Kidney (tissue), 14 donors: ENCODE data around the gene GCK. TPM values are rescaled to one million over a fixed set of nuclear protein-coding genes. Genes with fewer than 3 reads are reported as not detected.
"Not testable (repeated sequence)": the region's sequence is repeated elsewhere in the genome, so short reads cannot be mapped to it uniquely, and the experiment has no call there.

Source experiments
- DNase-seq, 5 donors: peaks; one replicate each; pipeline ENCODE4 v3.0.0-alpha.2; 2013 to 2020
- FAIRE-seq: peaks from 2 replicates; lab custom pipeline; 2012; peaks lifted over from hg19 to GRCh38; lab: Jason Lieb, UNC
- H3K27ac ChIP-seq, 2 donors: one replicate each; pipeline ENCODE4 v1.7.0; 2013; ENCODE audit warnings: low read depth in 2 of 2, low read length in 2 of 2, inconsistent platforms in 1 of 2
- H3K27me3 ChIP-seq: one replicate; pipeline ENCODE4 v1.7.1; 2013; ENCODE audit warnings: low read length, inconsistent platforms; ENCODE audit not compliant: control insufficient read depth, insufficient read depth
- H3K36me3 ChIP-seq, 3 donors: one replicate each; pipeline versions ENCODE4 v1.7.0 to v1.7.1; 2013; ENCODE audit warnings: low read length in 3 of 3, control low read depth in 1 of 3, inconsistent platforms in 1 of 3; ENCODE audit not compliant: insufficient read depth in 3 of 3, control insufficient read depth in 2 of 3
- H3K4me1 ChIP-seq, 3 donors: one replicate each; pipeline versions ENCODE4 v1.7.0 to v1.7.1; 2013; ENCODE audit warnings: low read length in 3 of 3, inconsistent platforms in 1 of 3, low read depth in 1 of 3; ENCODE audit not compliant: control insufficient read depth in 2 of 3, insufficient read depth in 2 of 3
- H3K4me3 ChIP-seq, 3 donors: one replicate each; pipeline versions ENCODE4 v1.7.0 to v1.8.1; 2013; ENCODE audit warnings: low read length in 3 of 3, control low read depth in 1 of 3, inconsistent platforms in 1 of 3
- H3K9ac ChIP-seq, 3 donors: one replicate each; pipeline versions ENCODE4 v1.7.0 to v1.7.1; 2013; ENCODE audit warnings: low read length in 3 of 3, control low read depth in 1 of 3, inconsistent platforms in 1 of 3
- H3K9me3 ChIP-seq, 3 donors: one replicate each; pipeline versions ENCODE4 v1.7.0 to v1.7.1; 2013; ENCODE audit warnings: low read length in 3 of 3, control low read depth in 1 of 3, inconsistent platforms in 1 of 3; ENCODE audit not compliant: control insufficient read depth in 2 of 3, insufficient read depth in 1 of 3
- CTCF ChIP-seq: IDR thresholded peaks from 3 replicates; pipeline ENCODE4 v1.5.1; 2012; ENCODE audit warnings: mild to moderate bottlenecking, moderate library complexity, borderline replicate concordance; ENCODE audit not compliant: insufficient read depth; ENCODE audit errors: extremely low read depth
- intact Hi-C: fragments of 100-400 bp; cut with DNase I; formaldehyde crosslinking; loops from one replicate; pipeline ENCODE4 v1.11.1; 2022
- polyA plus RNA-seq: library from polyadenylated mRNA; stranded (reverse); fragments of 350-450 nt; fragmentation: Illumina TruSeq; extraction: RNeasy Lipid Tissue Mini Kit (QIAGEN cat#74804); gene quantifications from one replicate; pipeline ENCODE4 v1.2.3, GENCODE V29; 2014; ENCODE audit warnings: low read depth, low replicate concordance; ENCODE audit not compliant: insufficient read depth
- total RNA-seq: library from RNA; stranded (reverse); fragmentation: NEBNext Ultra II Directional; extraction: Animal tissue kit (Norgen Biotek cat#: 25700); gene quantifications from one replicate; pipeline ENCODE4 v1.2.1, GENCODE V29; 2021
- donor health status: control.
- donor health status: control.
- donor health status: control.
- donor health status: control.
- donor health status: control.
- donor health status: DM: yes; HTN: yes; CAD: no.
- donor health status: Normal renal cell carcinoma (clear cell type).

Gene GCK
- total and polyA plus RNA-seq, 2 donors from 2014 or later = 0.25 to 1.0 TPM

- H3K4me3 ChIP-seq = no peak overlapping the region
- H3K36me3 ChIP-seq = no peaks in the 10 kb centered on the region
- DNase-seq (no peak), FAIRE-seq (no peak)
- intact Hi-C loops = no loop called here
- peaks cover 0 to 14% (median 0%) of the 10 kb centered on the region in 3 donors for H3K9me3 ChIP-seq
- H3K27me3 ChIP-seq = no peaks in the 10 kb centered on the region
- H3K9ac ChIP-seq = no peak overlapping the region
- no peaks in the 10 kb centered on the region for H3K4me1 ChIP-seq
- no peak overlapping the region for H3K27ac ChIP-seq
- TF ChIP-seq CTCF = no peak
Measured at GRCh38 chr7:44180631-44181030, 8.6 kb downstream of the GCK start.

GRCh38 chr7:44177570-44178131 is 11.6 kb downstream of the GCK start:
- FAIRE-seq (no peak), DNase-seq (no peak)
- Histone ChIP-seq H3K9ac (no peak overlapping the region), H3K27ac (no peak overlapping the region), H3K4me1 (no peaks in the 10 kb centered on the region), H3K27me3 (no peaks in the 10 kb centered on the region), H3K9me3 (peaks cover 0 to 8% (median 0%) of the 10 kb centered on the region in 3 donors), H3K36me3 (no peaks in the 10 kb centered on the region), H3K4me3 (no peak overlapping the region)
- no peak for TF ChIP-seq CTCF
- intact Hi-C loops = no loop called here

GRCh38 chr7:44176486-44176885 is 12.8 kb downstream of the GCK start:
- Histone ChIP-seq H3K9me3 (no peaks in the 10 kb centered on the region), H3K36me3 (no peaks in the 10 kb centered on the region), H3K27me3 (no peaks in the 10 kb centered on the region), H3K4me3 (no peak overlapping the region), H3K4me1 (no peaks in the 10 kb centered on the region), H3K9ac (no peak overlapping the region), H3K27ac (no peak overlapping the region)
- intact Hi-C loops = no loop called here
- TF ChIP-seq CTCF = no peak
- no peak for DNase-seq
- no peak for FAIRE-seq

GRCh38 chr7:44175730-44176129 is 13.5 kb downstream of the GCK start:
- H3K9ac ChIP-seq = no peak overlapping the region
- no peak for FAIRE-seq
- no peaks in the 10 kb centered on the region for H3K9me3 ChIP-seq
- no peaks in the 10 kb centered on the region for H3K4me1 ChIP-seq
- H3K27ac ChIP-seq = no peak overlapping the region
- H3K36me3 ChIP-seq = no peaks in the 10 kb centered on the region
- no peak for DNase-seq
- TF ChIP-seq CTCF = no peak
- H3K27me3 ChIP-seq = no peaks in the 10 kb centered on the region
- H3K4me3 ChIP-seq = no peak overlapping the region
- intact Hi-C loops = no loop called here

- H3K36me3 ChIP-seq, H3K9ac ChIP-seq, H3K4me3 ChIP-seq, H3K27ac ChIP-seq, DNase-seq, H3K27me3 ChIP-seq, H3K9me3 ChIP-seq, FAIRE-seq, intact Hi-C loops, H3K4me1 ChIP-seq: not testable (repeated sequence)
Measured at GRCh38 chr7:44174694-44174948, 14.6 kb downstream of the GCK start.
